Gastrocnemius medialis (tissue), 4 donors: ENCODE measurements around the gene THAP7. TPM values are rescaled to one million over a fixed set of nuclear protein-coding genes. Genes with fewer than 3 reads are reported as not detected.
A peak's percentile ranks its signal among the peaks of the same experiment; 100 is the strongest.

Source experiments
- ATAC-seq, 2 donors: fragments of 150-250 bp; one replicate each; pipeline ENCODE4 v1.9.1; 2016
- DNase-seq, 2 donors: peaks; one replicate each; pipeline ENCODE4 v3.0.0-alpha.2; 2019
- H3K27ac ChIP-seq, 4 donors: fragments of 200-600 bp; sonication (generic); 1 replicate in 1 of 4; 2 replicates in 3 of 4; pipeline ENCODE4 v1.5.1; 2016 to 2018; ENCODE audit warnings: mild to moderate bottlenecking in 2 of 4, moderate library complexity in 1 of 4
- H3K27me3 ChIP-seq, 3 donors: fragments of 200-600 bp; sonication (generic) in 2 of 3; 1 replicate in 1 of 3; 2 replicates in 2 of 3; pipeline versions ENCODE4 v1.5.1 to v1.6.0; 2016 to 2019; ENCODE audit warnings: mild to moderate bottlenecking in 1 of 3, moderate library complexity in 1 of 3
- H3K36me3 ChIP-seq, 2 donors: fragments of 200-600 bp; sonication (generic) in 1 of 2; one replicate each; pipeline ENCODE4 v1.5.1; 2017 to 2018
- H3K4me1 ChIP-seq, 2 donors: fragments of 200-600 bp; sonication (generic) in 1 of 2; one replicate each; pipeline ENCODE4 v1.5.1; 2016 to 2017; ENCODE audit warnings: mild to moderate bottlenecking in 2 of 2
- H3K4me3 ChIP-seq, 4 donors: fragments of 200-600 bp; sonication (generic) in 3 of 4; 1 replicate in 1 of 4; 2 replicates in 3 of 4; pipeline ENCODE4 v1.5.1; 2016 to 2019; ENCODE audit warnings: mild to moderate bottlenecking in 2 of 4
- H3K9me3 ChIP-seq, 3 donors: fragments of 200-600 bp; sonication (generic) in 2 of 3; 1 replicate in 1 of 3; 2 replicates in 2 of 3; pipeline ENCODE4 v1.5.1; 2016 to 2019
- CTCF ChIP-seq, 5 experiments: fragments of 450-650 bp in 3 of 5; fragments of 200-600 bp in 2 of 5; sonication (generic) in 2 of 5; IDR thresholded peaks in 4 of 5; conservative IDR thresholded peaks in 1 of 5; 1 replicate in 4 of 5; 2 replicates in 1 of 5; pipeline ENCODE4 v1.5.1; 2016 to 2019; ENCODE audit warnings: antibody characterized with exemption in 5 of 5, mild to moderate bottlenecking in 3 of 5, moderate library complexity in 3 of 5
- POLR2A ChIP-seq, 2 donors: fragments of 450-650 bp; IDR thresholded peaks; one replicate each; pipeline ENCODE4 v1.6.1; 2017; ENCODE audit warnings: antibody characterized with exemption in 2 of 2, mild to moderate bottlenecking in 2 of 2, moderate library complexity in 2 of 2
- in situ Hi-C, 4 donors: fragments of 200-750 bp; cut with MboI; loops; one replicate each; pipeline versions ENCODE4 v1.15.0 to v1.8.0; 2017; ENCODE audit warnings: low sequenced_read_pairs in 4 of 4
- intact Hi-C: fragments of 100-400 bp; cut with DNase I; formaldehyde crosslinking; loops from one replicate; pipeline ENCODE4 v1.15.1; 2023; ENCODE audit warnings: low total_unique reads
- total RNA-seq, 4 donors: library from RNA; depleted of rRNA; stranded (reverse); fragments of >200 nt; gene quantifications; one replicate each; pipeline versions ENCODE4 v1.1.0 to v1.2.3, GENCODE V29; 2016

THAP7 gene
- total RNA-seq, 4 donors from 2014 or later = 44.8 to 76.2 (median 61.7) TPM

- DNase-seq (no peak), ATAC-seq (peak in 1 of 2 donors; percentile 9)
- H3K27ac ChIP-seq = peak overlapping the region in 1 of 4 donors; percentile 6
- in situ Hi-C loops (no loop called here), intact Hi-C loops (loop anchor here (10.0 kb wide), 1 partner anchor 73 kb away; no protein-coding TSS in a partner anchor)
- no peaks in the 10 kb centered on the region for H3K9me3 ChIP-seq
- H3K27me3 ChIP-seq = no peaks in the 10 kb centered on the region
- peak overlapping the region; percentile 58 to 77 (median 66) for H3K4me3 ChIP-seq
- H3K4me1 ChIP-seq = peaks cover 42% of the 10 kb centered on the region in 2 donors
- no peaks in the 10 kb centered on the region for H3K36me3 ChIP-seq
- TF ChIP-seq POLR2A (IDR thresholded peaks at IDR 0.05) = no peak
- no peak for TF ChIP-seq CTCF (IDR thresholded peaks at IDR 0.05 in 4 of 5, conservative IDR thresholded peaks at IDR 0.05 in 1 of 5)
These were observed 44.1 kb downstream of the THAP7 start for GRCh38 chr22:20957683-20958431.

DNA sequence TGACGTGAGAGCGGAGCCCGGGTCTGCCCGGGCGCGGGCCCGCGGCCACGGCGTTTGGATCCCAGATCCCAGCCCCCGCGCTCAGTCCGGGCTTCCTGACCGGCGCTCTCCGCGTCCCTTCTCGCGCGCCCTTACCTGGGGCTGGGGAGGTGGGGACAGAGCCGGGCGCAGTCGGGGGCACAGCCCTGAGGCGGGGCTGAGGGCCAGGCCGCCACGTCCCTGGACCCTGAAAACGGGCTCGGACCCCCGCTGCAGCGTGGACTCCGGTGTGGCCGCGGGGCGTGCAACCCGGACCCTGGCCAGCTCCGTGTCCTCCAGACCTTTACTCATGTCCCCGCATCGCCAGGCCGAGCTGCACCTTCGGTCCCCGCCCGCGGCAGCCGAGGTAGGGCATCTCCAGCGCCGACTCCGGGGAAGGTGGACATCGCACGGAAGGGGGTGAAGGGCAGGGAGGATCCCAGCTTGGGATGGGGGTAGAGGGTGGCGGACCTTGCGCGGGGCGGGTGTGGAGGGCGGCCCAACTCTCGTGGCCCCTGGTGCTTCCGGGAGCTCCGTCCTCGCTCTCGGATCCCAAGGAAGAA is 44.7 kb downstream of the THAP7 start:
- Histone ChIP-seq H3K9me3 (no peaks in the 10 kb centered on the region), H3K4me3 (peak overlapping the region; percentile 58 to 77 (median 66)), H3K4me1 (peaks cover 46 to 48% of the 10 kb centered on the region in 2 donors), H3K36me3 (peaks cover 0 to 2% of the 10 kb centered on the region in 2 donors), H3K27ac (peak overlapping the region in 1 of 4 donors; percentile 6), H3K27me3 (no peaks in the 10 kb centered on the region)
- intact Hi-C loops (loop anchor here (10.0 kb wide), 1 partner anchor 72 kb away; no protein-coding TSS in a partner anchor), in situ Hi-C loops (no loop called here)
- no peak for DNase-seq
- no peak for TF ChIP-seq CTCF (IDR thresholded peaks at IDR 0.05 in 4 of 5, conservative IDR thresholded peaks at IDR 0.05 in 1 of 5)
- no peak for TF ChIP-seq POLR2A (IDR thresholded peaks at IDR 0.05)
- no peak for ATAC-seq

GRCh38 chr22:20956258-20957101 is 45.4 kb downstream of the THAP7 start:
- intact Hi-C loops (loop anchor here (10.0 kb wide), 1 partner anchor 72 kb away; no protein-coding TSS in a partner anchor), in situ Hi-C loops (no loop called here)
- ATAC-seq (peak; percentile 35 to 57), DNase-seq (no peak)
- Histone ChIP-seq H3K4me1 (peaks cover 46 to 48% of the 10 kb centered on the region in 2 donors), H3K9me3 (no peaks in the 10 kb centered on the region), H3K4me3 (peak overlapping the region; percentile 58 to 77 (median 66)), H3K27ac (peak overlapping the region; percentile 13 to 67 (median 16)), H3K27me3 (no peaks in the 10 kb centered on the region), H3K36me3 (peaks cover 0 to 9% of the 10 kb centered on the region in 2 donors)
- no peak for TF ChIP-seq CTCF (IDR thresholded peaks at IDR 0.05 in 4 of 5, conservative IDR thresholded peaks at IDR 0.05 in 1 of 5)
- TF ChIP-seq POLR2A (IDR thresholded peaks at IDR 0.05) = no peak

GRCh38 chr22:20955548-20955947 is 46.4 kb downstream of the THAP7 start:
- H3K9me3 ChIP-seq = no peaks in the 10 kb centered on the region
- H3K4me1 ChIP-seq = peaks cover 46 to 48% of the 10 kb centered on the region in 2 donors
- in situ Hi-C loops (no loop called here), intact Hi-C loops (loop anchor here (10.0 kb wide), 1 partner anchor 71 kb away; no protein-coding TSS in a partner anchor)
- peak overlapping the region in 2 of 4 donors; percentile 1 to 67 for H3K27ac ChIP-seq
- DNase-seq (no peak), ATAC-seq (no peak)
- no peak for TF ChIP-seq POLR2A (IDR thresholded peaks at IDR 0.05)
- no peak for TF ChIP-seq CTCF (IDR thresholded peaks at IDR 0.05 in 4 of 5, conservative IDR thresholded peaks at IDR 0.05 in 1 of 5)
- peaks cover 0 to 18% of the 10 kb centered on the region in 2 donors for H3K36me3 ChIP-seq
- H3K4me3 ChIP-seq = no peak overlapping the region
- no peaks in the 10 kb centered on the region for H3K27me3 ChIP-seq
